HFF-Myc (cell line): ENCODE measurements around the gene SPINK9.
A peak's percentile ranks its signal among the peaks of the same experiment; 100 is the strongest.

ENCODE experiments used
- DNase-seq: peaks from one replicate; pipeline ENCODE4 v3.0.0-alpha.2; 2011; ENCODE audit warnings: low read depth; ENCODE audit errors: extremely low read depth
- H3K4me3 ChIP-seq: replicated peaks from 2 replicates; pipeline ENCODE4 v1.5.1; 2011; ENCODE audit warnings: low read depth, mild to moderate bottlenecking, control low read depth, low read length
- TF ChIP-seq, protein P1 (sequence below): IDR thresholded peaks from 2 replicates; pipeline ENCODE4 v1.5.1; 2012; ENCODE audit warnings: mild to moderate bottlenecking, low read depth, low read length, control low read depth; ENCODE audit errors: missing control alignments

SPINK9 gene, protein sequence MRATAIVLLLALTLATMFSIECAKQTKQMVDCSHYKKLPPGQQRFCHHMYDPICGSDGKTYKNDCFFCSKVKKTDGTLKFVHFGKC

DNA sequence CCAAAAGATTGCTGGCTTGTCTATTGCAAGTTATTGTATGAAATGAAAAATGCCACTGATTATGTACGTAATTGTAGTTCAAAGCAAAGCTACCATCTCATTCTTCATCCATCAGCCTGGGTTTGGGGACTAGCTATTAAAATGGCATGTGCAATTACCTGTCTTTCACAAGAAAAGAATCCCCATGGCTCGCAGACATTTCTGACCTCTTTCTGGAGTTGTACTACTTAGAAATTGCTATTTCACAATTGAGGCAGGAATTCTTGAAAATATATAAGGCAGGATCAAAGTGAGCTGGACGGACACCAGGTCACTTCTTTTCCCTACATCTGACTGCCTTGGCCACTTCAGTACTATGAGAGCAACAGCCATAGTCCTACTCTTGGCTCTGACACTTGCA lies at the start of gene SPINK9:
Gene SPINK9, plus strand, starts transcription at position 301 of the 400 bp plus-strand sequence. Its CDS starts 55 bp downstream, at position 356.
- DNase-seq: no peak
- H3K4me3 ChIP-seq: no peak within 1 kb of the TSS
- TF ChIP-seq, protein P1, sequence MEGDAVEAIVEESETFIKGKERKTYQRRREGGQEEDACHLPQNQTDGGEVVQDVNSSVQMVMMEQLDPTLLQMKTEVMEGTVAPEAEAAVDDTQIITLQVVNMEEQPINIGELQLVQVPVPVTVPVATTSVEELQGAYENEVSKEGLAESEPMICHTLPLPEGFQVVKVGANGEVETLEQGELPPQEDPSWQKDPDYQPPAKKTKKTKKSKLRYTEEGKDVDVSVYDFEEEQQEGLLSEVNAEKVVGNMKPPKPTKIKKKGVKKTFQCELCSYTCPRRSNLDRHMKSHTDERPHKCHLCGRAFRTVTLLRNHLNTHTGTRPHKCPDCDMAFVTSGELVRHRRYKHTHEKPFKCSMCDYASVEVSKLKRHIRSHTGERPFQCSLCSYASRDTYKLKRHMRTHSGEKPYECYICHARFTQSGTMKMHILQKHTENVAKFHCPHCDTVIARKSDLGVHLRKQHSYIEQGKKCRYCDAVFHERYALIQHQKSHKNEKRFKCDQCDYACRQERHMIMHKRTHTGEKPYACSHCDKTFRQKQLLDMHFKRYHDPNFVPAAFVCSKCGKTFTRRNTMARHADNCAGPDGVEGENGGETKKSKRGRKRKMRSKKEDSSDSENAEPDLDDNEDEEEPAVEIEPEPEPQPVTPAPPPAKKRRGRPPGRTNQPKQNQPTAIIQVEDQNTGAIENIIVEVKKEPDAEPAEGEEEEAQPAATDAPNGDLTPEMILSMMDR: no peak

DNA sequence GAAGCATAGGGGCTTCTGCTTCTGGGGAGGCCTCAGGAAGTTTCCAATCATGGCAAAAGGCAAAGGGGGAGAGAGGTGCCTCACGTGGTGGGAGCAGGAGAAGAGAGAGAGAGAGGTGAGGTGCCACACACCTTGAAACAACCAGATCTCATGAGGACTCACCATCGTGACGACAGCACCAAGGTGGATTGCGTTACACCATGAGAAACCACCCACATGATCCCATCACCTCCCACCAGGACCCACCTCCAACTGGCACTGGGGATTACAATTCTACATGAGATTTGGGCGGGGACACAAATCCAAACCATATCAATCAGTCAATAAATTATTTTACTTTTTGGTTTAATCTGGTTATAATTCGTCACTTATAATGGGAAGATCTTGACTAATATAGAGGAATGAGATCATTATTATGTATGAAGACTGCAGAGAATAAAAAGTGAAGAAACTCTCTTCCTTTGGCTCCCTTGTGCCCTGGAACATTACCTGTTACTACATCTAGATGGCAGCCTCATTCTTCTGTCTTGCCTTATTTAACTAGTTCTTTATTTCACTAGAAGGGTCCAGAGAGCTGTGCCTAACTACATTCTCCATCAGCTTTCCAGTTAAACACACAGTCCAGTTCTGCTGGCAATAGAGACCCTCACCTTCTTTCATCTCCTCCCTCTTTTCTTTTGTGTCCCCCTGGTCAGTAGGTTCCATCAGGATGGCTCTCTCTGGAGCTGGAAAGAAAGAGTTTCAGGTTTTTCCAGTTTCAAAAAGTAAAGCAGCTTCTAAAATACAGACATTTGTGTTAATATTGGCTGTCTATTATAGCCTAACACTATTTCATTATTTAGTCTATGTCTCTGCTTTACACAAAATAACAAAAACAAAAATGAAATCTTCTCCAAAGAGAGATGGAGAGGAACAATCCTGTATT lies 44.8 kb upstream of the SPINK9 start:
- TF ChIP-seq, protein P1: peak; percentile 24
- DNase-seq: no peak
- H3K4me3 ChIP-seq: no peak overlapping the region

DNA sequence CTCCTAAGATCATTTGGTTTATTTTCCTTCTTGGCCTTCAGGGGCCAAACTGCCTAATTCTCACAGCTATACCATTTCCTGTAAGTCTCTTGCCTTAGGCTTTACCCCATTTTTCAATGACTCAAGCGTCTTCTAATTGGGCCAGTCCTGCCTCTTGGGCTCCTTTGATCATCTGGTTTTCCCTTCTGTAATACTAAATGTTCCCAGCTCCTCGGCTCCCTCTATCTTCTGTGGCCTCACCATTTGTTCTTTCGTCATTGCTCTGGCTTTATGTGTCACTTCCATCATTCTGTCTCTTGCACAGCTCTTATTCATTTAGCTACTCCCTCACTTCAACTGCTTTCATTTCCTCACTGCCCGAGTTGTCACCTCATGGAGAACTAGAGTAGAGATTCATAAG lies 37.6 kb upstream of the SPINK9 start:
- DNase-seq: no peak
- no peak overlapping the region for H3K4me3 ChIP-seq
- TF ChIP-seq, protein P1: no peak

DNA sequence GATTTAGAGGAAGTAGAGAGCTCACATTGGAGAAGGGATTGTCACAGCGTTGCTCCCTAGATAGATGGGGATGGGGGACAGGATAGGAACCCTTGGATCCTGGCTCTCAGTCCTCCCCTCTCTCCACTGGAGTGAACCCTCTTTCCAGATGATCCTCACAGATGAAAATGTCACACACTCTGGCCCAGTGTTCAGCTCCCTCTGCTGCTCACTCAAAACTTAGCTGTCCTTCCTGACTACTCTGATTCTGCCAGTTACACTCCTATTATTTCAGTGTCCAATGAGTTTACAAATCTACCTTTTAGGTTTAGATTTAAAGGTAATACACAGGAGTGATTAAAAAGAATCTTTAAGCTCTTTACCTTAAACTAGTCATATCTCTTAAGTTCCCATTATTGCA lies 28.9 kb upstream of the SPINK9 start:
- TF ChIP-seq, protein P1: peak; percentile 2
- no peak for DNase-seq
- H3K4me3 ChIP-seq: no peak overlapping the region

DNA sequence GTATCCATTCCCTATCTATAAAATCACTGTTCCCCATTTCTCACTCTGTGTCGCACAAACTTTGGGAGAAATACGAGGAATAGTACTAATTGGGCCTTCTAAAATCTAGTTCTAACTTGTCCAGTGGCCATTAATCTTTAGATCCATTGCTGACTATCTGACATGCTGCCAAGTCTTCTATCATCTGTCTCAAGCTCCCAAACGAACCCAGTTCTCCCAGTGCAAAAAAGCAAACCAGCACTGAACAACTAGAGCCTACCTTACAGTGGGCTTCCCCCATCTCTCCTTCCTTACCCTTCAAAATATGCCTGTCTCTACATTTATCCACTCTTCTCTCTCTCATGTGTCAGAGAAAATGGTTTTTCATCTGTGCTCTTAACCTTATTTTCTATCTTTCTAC lies 26.3 kb upstream of the SPINK9 start:
- no peak overlapping the region for H3K4me3 ChIP-seq
- DNase-seq: no peak
- TF ChIP-seq, protein P1: no peak

DNA sequence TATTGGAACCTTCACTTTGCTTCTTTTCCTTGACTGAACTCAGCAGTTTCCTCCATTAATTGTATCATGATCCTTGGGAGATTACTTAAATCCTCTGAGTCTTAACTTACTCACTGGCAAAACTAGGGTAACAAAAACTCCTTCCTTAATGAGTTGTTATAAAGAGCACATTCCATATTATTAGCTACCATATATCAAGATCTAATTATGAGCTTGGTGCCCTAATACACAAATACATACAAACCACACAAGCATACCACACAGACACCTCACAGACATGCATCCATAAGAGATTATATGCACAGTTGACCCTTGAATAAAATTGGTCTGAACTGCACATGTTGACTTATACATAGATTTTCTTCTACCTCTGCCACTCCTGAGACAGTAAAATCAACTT lies 25.6 kb upstream of the SPINK9 start:
- DNase-seq: no peak
- TF ChIP-seq, protein P1: no peak

More for the DNA sequence above, 25.6 kb upstream of the SPINK9 start:
- H3K4me3 ChIP-seq: no peak overlapping the region
